Gastroesophageal sphincter (tissue), 4 donors: Measurements from ENCODE around the gene ZMIZ1. TPM values are rescaled to one million over a fixed set of nuclear protein-coding genes. Genes with fewer than 3 reads are reported as not detected.

ENCODE experiments used
- ATAC-seq: fragments of 150-250 bp; one replicate; pipeline ENCODE4 v1.9.1; 2016; ENCODE audit warnings: mild to moderate bottlenecking, moderate library complexity
- H3K27ac ChIP-seq, 4 donors: fragments of 200-600 bp; sonication (generic) in 3 of 4; 1 replicate in 3 of 4; 2 replicates in 1 of 4; pipeline ENCODE4 v1.5.1; 2016 to 2019
- H3K27me3 ChIP-seq: fragments of 200-600 bp; sonication (generic); one replicate; pipeline ENCODE4 v1.5.1; 2019
- H3K36me3 ChIP-seq, 2 donors: fragments of 200-600 bp; sonication (generic); one replicate each; pipeline ENCODE4 v1.5.1; 2019; ENCODE audit warnings: control low read depth in 1 of 2
- H3K4me1 ChIP-seq, 3 donors: fragments of 200-600 bp; sonication (generic); 1 replicate in 2 of 3; 2 replicates in 1 of 3; pipeline ENCODE4 v1.5.1; 2016 to 2019; ENCODE audit warnings: control low read depth in 2 of 3
- H3K4me3 ChIP-seq, 2 donors: fragments of 200-600 bp; sonication (generic); one replicate each; pipeline ENCODE4 v1.5.1; 2019; ENCODE audit warnings: mild to moderate bottlenecking in 1 of 2, moderate library complexity in 1 of 2
- H3K9me3 ChIP-seq, 3 donors: fragments of 200-600 bp; sonication (generic); one replicate each; pipeline ENCODE4 v1.5.1; 2017 to 2019; ENCODE audit warnings: control low read depth in 2 of 3
- CTCF ChIP-seq, 4 experiments: fragments of 200-600 bp in 2 of 4; fragments of 450-650 bp in 2 of 4; sonication (generic) in 1 of 4; IDR thresholded peaks; one replicate each; pipeline ENCODE4 v1.5.1; 2017 to 2019; ENCODE audit warnings: antibody characterized with exemption in 4 of 4, mild to moderate bottlenecking in 2 of 4, moderate library complexity in 2 of 4
- EP300 ChIP-seq: sonication (generic); formaldehyde crosslinking; IDR thresholded peaks from one replicate; pipeline ENCODE4 v1.6.1; 2017; ENCODE audit warnings: antibody characterized with exemption, mild to moderate bottlenecking
- POLR2A ChIP-seq, 2 donors: fragments of 450-650 bp; IDR thresholded peaks; one replicate each; pipeline ENCODE4 v1.6.1; 2017; ENCODE audit warnings: antibody characterized with exemption in 2 of 2, mild to moderate bottlenecking in 2 of 2, moderate library complexity in 1 of 2
- POLR2AphosphoS5 ChIP-seq: sonication (generic); formaldehyde crosslinking; IDR thresholded peaks from one replicate; pipeline ENCODE4 v1.6.1; 2017; ENCODE audit warnings: antibody characterized with exemption
- WGBS, 2 donors: methylation state at CpG; one replicate each; pipeline ENCODE4 v1.1.5; 2018; ENCODE audit warnings: low coverage in 1 of 2; 5-methylcytosine and 5-hydroxymethylcytosine counted together
- total RNA-seq, 4 donors: library from RNA; depleted of rRNA; stranded (reverse); fragments of >200 nt; gene quantifications; one replicate each; pipeline ENCODE4 v1.1.0, GENCODE V29; 2016

The ZMIZ1 gene
- total RNA-seq, 4 donors from 2014 or later = 36.3 to 79.2 (median 67.1) TPM

GRCh38 chr10:79102498-79102874 is 33.7 kb downstream of the ZMIZ1 start:
- H3K36me3 ChIP-seq = no peaks in the 10 kb centered on the region
- WGBS, 2 donors = 50 to 56% methylated on average over 1 to 4 of the region's 7 CpGs
- no peaks in the 10 kb centered on the region for H3K27me3 ChIP-seq
- no peak overlapping the region for H3K4me3 ChIP-seq
- H3K27ac ChIP-seq = peak overlapping the region in 3 of 4 donors; percentile 79 to 83 (median 81)
- H3K4me1 ChIP-seq = peaks cover 4 to 100% (median 82%) of the 10 kb centered on the region in 3 donors
- TF ChIP-seq CTCF (IDR thresholded peaks at IDR 0.05) (peak in 3 of 4 experiments; percentile 3 to 24 (median 9)), EP300 (no peak)
- ATAC-seq = peak; percentile 29
- H3K9me3 ChIP-seq = no peaks in the 10 kb centered on the region

- TF ChIP-seq CTCF (IDR thresholded peaks at IDR 0.05) (no peak), POLR2AphosphoS5 (no peak), POLR2A (IDR thresholded peaks at IDR 0.05) (no peak), EP300 (no peak)
- Histone ChIP-seq H3K27ac (peak overlapping the region in 3 of 4 donors; percentile 79 to 83 (median 81)), H3K4me3 (no peak overlapping the region), H3K36me3 (no peaks in the 10 kb centered on the region), H3K9me3 (no peaks in the 10 kb centered on the region), H3K27me3 (no peaks in the 10 kb centered on the region), H3K4me1 (peaks cover 4 to 100% (median 78%) of the 10 kb centered on the region in 3 donors)
- WGBS, 2 donors = 61 to 80% methylated on average over 10 to 13 of the region's 13 CpGs
- no peak for ATAC-seq
Measured at GRCh38 chr10:79103129-79103528, 34.4 kb downstream of the ZMIZ1 start.

- H3K9me3 ChIP-seq = no peaks in the 10 kb centered on the region
- no peaks in the 10 kb centered on the region for H3K36me3 ChIP-seq
- no peak overlapping the region for H3K4me3 ChIP-seq
- H3K27ac ChIP-seq = peak overlapping the region in 3 of 4 donors; percentile 79 to 83 (median 81)
- no peak for TF ChIP-seq POLR2A (IDR thresholded peaks at IDR 0.05)
- TF ChIP-seq CTCF (IDR thresholded peaks at IDR 0.05) = no peak
- TF ChIP-seq EP300 = no peak
- TF ChIP-seq POLR2AphosphoS5 = no peak
- H3K27me3 ChIP-seq = no peaks in the 10 kb centered on the region
- no peak for ATAC-seq
- peaks cover 4 to 100% (median 75%) of the 10 kb centered on the region in 3 donors for H3K4me1 ChIP-seq
- 40 to 55% methylated on average over 4 to 5 of the region's 8 CpGs for WGBS, 2 donors
Measured at GRCh38 chr10:79103585-79103984, 34.8 kb downstream of the ZMIZ1 start.

- ATAC-seq = no peak
- Histone ChIP-seq H3K4me1 (peaks cover 4 to 100% (median 66%) of the 10 kb centered on the region in 3 donors), H3K27ac (peak overlapping the region in 3 of 4 donors; percentile 79 to 83 (median 81))
Measured at GRCh38 chr10:79105150-79105739, 36.5 kb downstream of the ZMIZ1 start.

More at GRCh38 chr10:79105150-79105739, 36.5 kb downstream of the ZMIZ1 start:
- H3K4me3 ChIP-seq = no peak overlapping the region
- peak in 3 of 4 experiments; percentile 12 to 32 (median 18) for TF ChIP-seq CTCF (IDR thresholded peaks at IDR 0.05)
- TF ChIP-seq POLR2A (IDR thresholded peaks at IDR 0.05) = no peak
- H3K9me3 ChIP-seq = no peaks in the 10 kb centered on the region
- H3K36me3 ChIP-seq = peaks cover 0 to 3% of the 10 kb centered on the region in 2 donors
- WGBS, 2 donors = 35 to 40% methylated on average over 5 to 6 of the region's 11 CpGs
- H3K27me3 ChIP-seq = no peaks in the 10 kb centered on the region
